Panc1 (cell line): ENCODE results near the gene TAS2R39.

Source experiments
- POLR2AphosphoS5 ChIP-seq: IDR thresholded peaks from 2 replicates; pipeline ENCODE4 v1.6.1; 2012; ENCODE audit warnings: mild to moderate bottlenecking, low read depth, low read length, moderate library complexity
- REST ChIP-seq, 2 experiments: IDR thresholded peaks; 2 replicates each; pipeline ENCODE4 v1.6.1; 2011 to 2012; ENCODE audit warnings: low read depth in 2 of 2, control low read depth in 1 of 2, low read length in 1 of 2, mild to moderate bottlenecking in 1 of 2, moderate library complexity in 1 of 2; ENCODE audit not compliant: insufficient read depth in 1 of 2

GRCh38 chr7:143148651-143149050 lies 34.6 kb upstream of the TAS2R39 start:
- TF ChIP-seq REST (IDR thresholded peaks at IDR 0.05; ENCODE audit: insufficient read depth in 1 of 2, low read depth in 2 of 2, low read length in 1 of 2) = no peak
- no peak for TF ChIP-seq POLR2AphosphoS5
